OCI-LY3 (cell line): ENCODE data around the gene WARS2.

ENCODE experiments used
- CTCF ChIP-seq: fragments of 200-600, 300-600 bp; sonication (generic); IDR thresholded peaks from 2 replicates; pipeline ENCODE4 v1.5.1; 2014; ENCODE audit warnings: antibody characterized with exemption, low read length, low read depth
- EZH2phosphoT487 ChIP-seq: fragments of 200-600 bp; shearing (Covaris generic); IDR thresholded peaks from 2 replicates; pipeline ENCODE4 v1.6.1; 2018; ENCODE audit warnings: antibody characterized with exemption, mixed run types, low read depth

- no peak for TF ChIP-seq CTCF
- no peak for TF ChIP-seq EZH2phosphoT487
Observed at GRCh38 chr1:119061700-119062099, 78.8 kb downstream of the WARS2 start.
